Transverse colon (tissue), 4 donors: Measurements from ENCODE around the gene WIPF2. TPM values are rescaled to one million over a fixed set of nuclear protein-coding genes. Genes with fewer than 3 reads are reported as not detected.

Experiments
- DNase-seq: peaks from one replicate; pipeline ENCODE4 v3.0.0-alpha.2; 2019
- H3K27ac ChIP-seq, 4 donors: fragments of 200-600 bp; sonication (generic); 2 replicates each; pipeline ENCODE4 v1.5.1; 2016 to 2018; ENCODE audit warnings: inconsistent platforms in 4 of 4
- H3K27me3 ChIP-seq: fragments of 200-600 bp; sonication (generic); 2 replicates; pipeline ENCODE4 v1.5.1; 2017; ENCODE audit warnings: inconsistent platforms
- H3K36me3 ChIP-seq, 4 donors: fragments of 200-600 bp; sonication (generic); 2 replicates each; pipeline ENCODE4 v1.5.1; 2017 to 2019; ENCODE audit warnings: inconsistent platforms in 4 of 4
- H3K4me1 ChIP-seq, 4 donors: fragments of 200-600 bp; sonication (generic); 2 replicates each; pipeline ENCODE4 v1.5.1; 2017 to 2020; ENCODE audit warnings: inconsistent platforms in 4 of 4
- H3K4me3 ChIP-seq, 4 donors: fragments of 200-600 bp; sonication (generic); 1 replicate in 1 of 4; 2 replicates in 3 of 4; pipeline versions ENCODE4 v1.5.1 to v1.6.1; 2017 to 2019; ENCODE audit warnings: inconsistent platforms in 4 of 4
- H3K9me3 ChIP-seq, 2 donors: fragments of 200-600 bp; sonication (generic); 2 replicates each; pipeline ENCODE4 v1.5.1; 2017 to 2019; ENCODE audit warnings: inconsistent platforms in 2 of 2
- CTCF ChIP-seq, 5 experiments: fragments of 200-600 bp in 3 of 5; fragments of 450-650 bp in 2 of 5; sonication (generic) in 3 of 5; IDR thresholded peaks; 1 replicate in 2 of 5; 2 replicates in 3 of 5; pipeline ENCODE4 v1.5.1; 2016 to 2017; ENCODE audit warnings: antibody characterized with exemption in 5 of 5, inconsistent platforms in 3 of 5, mild to moderate bottlenecking in 2 of 5, moderate library complexity in 1 of 5
- EP300 ChIP-seq: sonication (generic); formaldehyde crosslinking; IDR thresholded peaks from one replicate; pipeline ENCODE4 v1.6.1; 2017; ENCODE audit warnings: antibody characterized with exemption, low read depth
- POLR2A ChIP-seq: fragments of 450-650 bp; IDR thresholded peaks from one replicate; pipeline ENCODE4 v1.6.1; 2016; ENCODE audit warnings: antibody characterized with exemption, mild to moderate bottlenecking, moderate library complexity
- POLR2AphosphoS5 ChIP-seq, 3 donors: sonication (generic); formaldehyde crosslinking; IDR thresholded peaks; one replicate each; pipeline ENCODE4 v1.6.1; 2016; ENCODE audit warnings: antibody characterized with exemption in 3 of 3
- WGBS, 2 donors: methylation state at CpG; one replicate each; pipeline ENCODE4 v1.1.5; 2018; ENCODE audit warnings: low coverage in 1 of 2; 5-methylcytosine and 5-hydroxymethylcytosine counted together
- in situ Hi-C, 4 donors: fragments of 200-750 bp; cut with MboI; loops; one replicate each; pipeline versions ENCODE4 v1.15.0 to v1.15.1; 2017; ENCODE audit warnings: low sequenced_read_pairs in 3 of 4, low pct_ligation_motif_present in 1 of 4, low pct_unique_long_range_greater_than_20kb in 1 of 4
- intact Hi-C: fragments of 100-400 bp; cut with DNase I; formaldehyde crosslinking; loops from one replicate; pipeline ENCODE4 v1.15.1; 2023; ENCODE audit warnings: low total_unique reads
- total RNA-seq, 4 donors: library from RNA; depleted of rRNA; stranded (reverse); fragments of >200 nt; gene quantifications; one replicate each; pipeline ENCODE4 v1.1.0, GENCODE V29; 2016

The WIPF2 gene
- total RNA-seq, 4 donors from 2014 or later: 20.5 to 29.5 (median 25.3) TPM

DNA sequence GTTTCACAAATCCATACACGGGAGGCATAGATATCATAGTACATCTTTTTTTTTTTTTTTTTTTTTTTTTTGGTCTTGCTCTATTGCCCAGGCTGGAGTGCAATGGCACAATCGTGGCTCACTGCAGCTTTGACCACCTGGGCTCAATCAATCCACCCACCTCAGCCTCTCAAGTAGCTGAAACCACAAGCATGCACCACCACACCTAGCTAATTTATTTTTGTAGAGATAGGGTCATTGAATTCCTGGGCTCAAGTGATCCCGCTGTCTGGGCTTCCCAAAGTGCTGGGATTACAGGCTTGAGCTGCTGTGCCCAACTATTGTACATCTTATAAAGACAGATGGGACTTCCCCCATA lies 45.3 kb upstream of the WIPF2 start:
- peaks cover 0 to 31% (median 13%) of the 10 kb centered on the region in 4 donors for H3K36me3 ChIP-seq
- TF ChIP-seq CTCF (IDR thresholded peaks at IDR 0.05): no peak
- TF ChIP-seq EP300: no peak
- no peak for TF ChIP-seq POLR2AphosphoS5 (IDR thresholded peaks at IDR 0.05)
- TF ChIP-seq POLR2A: no peak
- H3K4me3 ChIP-seq: no peak overlapping the region
- no peak overlapping the region for H3K27ac ChIP-seq
- no peaks in the 10 kb centered on the region for H3K27me3 ChIP-seq
- 36 to 71% methylated on average over 2 to 3 of the region's 3 CpGs for WGBS, 2 donors
- H3K9me3 ChIP-seq: no peaks in the 10 kb centered on the region
- peaks cover 7 to 23% (median 15%) of the 10 kb centered on the region in 4 donors for H3K4me1 ChIP-seq
- in situ Hi-C loops (loop anchor here in 2 of 4 donors (25.0 kb wide), 1 partner anchor 136 kb away; no protein-coding TSS in a partner anchor), intact Hi-C loops (no loop called here)
- DNase-seq: no peak

DNA sequence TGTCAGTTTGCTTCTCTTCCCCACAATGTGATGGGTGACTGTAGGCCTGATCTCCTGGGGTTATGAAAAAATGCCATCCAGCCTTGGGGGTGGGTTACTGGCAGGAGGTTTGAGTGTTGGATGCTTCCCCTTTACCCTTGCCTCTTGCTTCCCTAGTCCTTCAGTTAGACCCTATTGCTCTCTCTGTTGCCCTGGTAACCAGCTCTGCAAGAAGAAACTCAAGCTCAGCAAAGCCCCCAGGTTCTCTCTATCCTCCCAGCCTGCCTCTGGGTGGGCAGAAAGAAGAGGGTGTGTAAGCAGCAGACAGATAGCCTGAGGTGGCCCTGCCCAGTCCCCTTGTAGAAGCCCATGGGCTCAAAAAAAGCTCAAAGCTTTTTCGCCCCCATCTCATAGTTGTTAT lies 44.6 kb upstream of the WIPF2 start:
- Histone ChIP-seq H3K27me3 (no peaks in the 10 kb centered on the region), H3K4me1 (peaks cover 8 to 23% (median 16%) of the 10 kb centered on the region in 4 donors), H3K27ac (no peak overlapping the region), H3K36me3 (peaks cover 0 to 26% (median 11%) of the 10 kb centered on the region in 4 donors), H3K4me3 (no peak overlapping the region), H3K9me3 (no peaks in the 10 kb centered on the region)
- intact Hi-C loops (no loop called here), in situ Hi-C loops (loop anchor here in 2 of 4 donors (25.0 kb wide), 1 partner anchor 137 kb away; no protein-coding TSS in a partner anchor)
- WGBS, 2 donors: 92 to 100% methylated on average over 1 of the region's 1 CpG
- DNase-seq: no peak
- TF ChIP-seq POLR2A (no peak), POLR2AphosphoS5 (IDR thresholded peaks at IDR 0.05) (no peak), CTCF (IDR thresholded peaks at IDR 0.05) (no peak), EP300 (no peak)

- TF ChIP-seq POLR2AphosphoS5 (IDR thresholded peaks at IDR 0.05) (peak; percentile 48 to 84 (median 74)), CTCF (IDR thresholded peaks at IDR 0.05) (no peak), EP300 (peak; percentile 38), POLR2A (no peak)
- Histone ChIP-seq H3K9me3 (no peaks in the 10 kb centered on the region), H3K36me3 (peaks cover 0 to 9% (median 4%) of the 10 kb centered on the region in 4 donors), H3K27ac (peak overlapping the region; percentile 89 to 92 (median 91)), H3K4me3 (no peak overlapping the region), H3K27me3 (no peaks in the 10 kb centered on the region), H3K4me1 (peaks cover 9 to 36% (median 25%) of the 10 kb centered on the region in 4 donors)
- DNase-seq: peak; percentile 89
- WGBS, 2 donors: 65 to 72% methylated on average over 3 to 7 of the region's 7 CpGs
- in situ Hi-C loops (loop anchor here in 1 of 4 donors (25.0 kb wide), 1 partner anchor 111 kb away; the partner anchor contains the start of gene CDC6), intact Hi-C loops (no loop called here)
Observed at GRCh38 chr17:40175928-40176753, 43.0 kb upstream of the WIPF2 start.

- peak; percentile 71 for DNase-seq
- H3K27ac ChIP-seq: peak overlapping the region; percentile 89 to 92 (median 91)
- TF ChIP-seq CTCF (IDR thresholded peaks at IDR 0.05) (peak in 1 of 5 experiments; percentile 24), EP300 (no peak), POLR2A (peak; percentile 82)
- no peaks in the 10 kb centered on the region for H3K27me3 ChIP-seq
- H3K4me3 ChIP-seq: peak overlapping the region in 2 of 4 donors; percentile 63 to 79
- WGBS, 2 donors: 64% methylated on average over 2 of the region's 2 CpGs; no CpG with 5 or more reads in 1 of the 2 donors
- H3K4me1 ChIP-seq: peaks cover 9 to 42% (median 31%) of the 10 kb centered on the region in 4 donors
- H3K36me3 ChIP-seq: peaks cover 0 to 4% (median under 1%) of the 10 kb centered on the region in 4 donors
- in situ Hi-C loops: loop anchor here in 1 of 4 donors (25.0 kb wide), 1 partner anchor 111 kb away; the partner anchor contains the start of gene CDC6
- no peaks in the 10 kb centered on the region for H3K9me3 ChIP-seq
- intact Hi-C loops: no loop called here
Observed at GRCh38 chr17:40176754-40177110, 42.4 kb upstream of the WIPF2 start.
